H1 (cell line): ENCODE data around the gene NCEH1.

Experiments
- BCL11A ChIP-seq, 2 experiments: IDR thresholded peaks; one replicate each; pipeline ENCODE4 v1.6.1; 2011; ENCODE audit warnings: low read depth in 2 of 2, low read length in 2 of 2, mild to moderate bottlenecking in 2 of 2
- CBX5 ChIP-seq: fragments of 300-800, 300-1000 bp; sonication (generic); IDR thresholded peaks from 2 replicates; pipeline ENCODE4 v1.7.1; 2016; ENCODE audit warnings: antibody characterized with exemption, low read length, low read depth
- CTCF ChIP-seq, 3 experiments: IDR thresholded peaks; 1 replicate in 2 of 3; 2 replicates in 1 of 3; pipeline versions ENCODE4 v1.5.1 to v1.6.1; 2011; ENCODE audit warnings: low read length in 3 of 3, mild to moderate bottlenecking in 3 of 3, inconsistent platforms in 2 of 3, low read depth in 1 of 3, moderate library complexity in 1 of 3; ENCODE audit not compliant: insufficient read depth in 1 of 3; ENCODE audit errors: control extremely low read depth in 1 of 3
- EZH2 ChIP-seq: fragments of 200-600 bp; sonication (generic); IDR thresholded peaks from 2 replicates; pipeline ENCODE4 v1.7.1; 2012; ENCODE audit warnings: low read depth, mild to moderate bottlenecking, moderate library complexity, low read length, inconsistent platforms; ENCODE audit not compliant: severe bottlenecking
- POLR2A ChIP-seq, 2 experiments: IDR thresholded peaks; 1 replicate in 1 of 2; 2 replicates in 1 of 2; pipeline ENCODE4 v1.6.1; 2011; ENCODE audit warnings: low read depth in 2 of 2, low read length in 2 of 2, mild to moderate bottlenecking in 2 of 2; ENCODE audit errors: control extremely low read depth in 1 of 2

GRCh38 chr3:172680684-172681083 is 30.2 kb downstream of the NCEH1 start:
- TF ChIP-seq EZH2 (no peak), CTCF (IDR thresholded peaks at IDR 0.05; ENCODE audit: control extremely low read depth in 1 of 3, insufficient read depth in 1 of 3, low read depth in 1 of 3, low read length in 3 of 3) (no peak), POLR2A (IDR thresholded peaks at IDR 0.05; ENCODE audit: control extremely low read depth in 1 of 2, low read depth in 2 of 2, low read length in 2 of 2) (no peak), CBX5 (no peak), BCL11A (IDR thresholded peaks at IDR 0.05; ENCODE audit: low read depth in 2 of 2, low read length in 2 of 2) (no peak)
